ENCODE data around the gene SPATA2. TPM values are rescaled to one million over a fixed set of nuclear protein-coding genes. Genes with fewer than 3 reads are reported as not detected.

SPATA2 gene
- total RNA-seq, 4 donors from 2014 or later = 3.3 to 5.6 (median 4.0) TPM

GRCh38 chr20:49858076-49858585 is 57.2 kb downstream of the SPATA2 start:
- 83 to 96% methylated on average over 2 of the region's 2 CpGs for WGBS, 2 donors
- intact Hi-C loops (cut with DNase I) = no loop called here
- Histone ChIP-seq H3K36me3 (peaks cover 0 to 81% (median 8%) of the 10 kb centered on the region in 3 donors), H3K27ac (no peak overlapping the region), H3K4me3 (no peak overlapping the region), H3K27me3 (no peaks in the 10 kb centered on the region), H3K4me1 (peaks cover 0 to 42% (median 0%) of the 10 kb centered on the region in 3 donors), H3K9me3 (no peaks in the 10 kb centered on the region)
- TF ChIP-seq CTCF (IDR thresholded peaks at IDR 0.05) (no peak), POLR2A (IDR thresholded peaks at IDR 0.05) (no peak)
- DNase-seq = no peak

DNA sequence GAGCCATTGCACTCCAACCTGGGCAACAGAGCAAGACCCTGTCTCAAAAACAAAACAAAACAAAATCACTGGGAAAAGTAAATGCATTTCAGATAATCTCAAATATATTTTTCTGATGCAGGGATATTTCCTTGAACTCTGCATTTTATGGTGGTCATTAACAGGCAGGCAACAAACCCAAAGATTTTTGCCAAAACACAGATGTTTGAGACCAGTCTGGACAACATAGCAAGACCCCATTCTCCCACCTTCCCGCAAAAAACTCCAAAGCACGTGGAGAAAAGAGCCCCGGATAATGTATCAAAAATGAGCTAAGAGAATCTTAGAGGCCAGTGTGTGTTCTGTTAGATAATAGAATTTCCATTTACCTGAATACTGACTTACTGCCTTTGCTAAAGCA is 58.4 kb downstream of the SPATA2 start:
- H3K36me3 ChIP-seq = peaks cover 0 to 80% (median 8%) of the 10 kb centered on the region in 3 donors
- H3K9me3 ChIP-seq = no peaks in the 10 kb centered on the region
- no peaks in the 10 kb centered on the region for H3K27me3 ChIP-seq
- peaks cover 0 to 43% (median 0%) of the 10 kb centered on the region in 3 donors for H3K4me1 ChIP-seq
- 85 to 100% methylated on average over 3 of the region's 3 CpGs for WGBS, 2 donors
- no peak overlapping the region for H3K4me3 ChIP-seq
- DNase-seq = no peak
- H3K27ac ChIP-seq = no peak overlapping the region
- intact Hi-C loops (cut with DNase I) = no loop called here
- no peak for TF ChIP-seq POLR2A (IDR thresholded peaks at IDR 0.05)
- TF ChIP-seq CTCF (IDR thresholded peaks at IDR 0.05) = no peak

DNA sequence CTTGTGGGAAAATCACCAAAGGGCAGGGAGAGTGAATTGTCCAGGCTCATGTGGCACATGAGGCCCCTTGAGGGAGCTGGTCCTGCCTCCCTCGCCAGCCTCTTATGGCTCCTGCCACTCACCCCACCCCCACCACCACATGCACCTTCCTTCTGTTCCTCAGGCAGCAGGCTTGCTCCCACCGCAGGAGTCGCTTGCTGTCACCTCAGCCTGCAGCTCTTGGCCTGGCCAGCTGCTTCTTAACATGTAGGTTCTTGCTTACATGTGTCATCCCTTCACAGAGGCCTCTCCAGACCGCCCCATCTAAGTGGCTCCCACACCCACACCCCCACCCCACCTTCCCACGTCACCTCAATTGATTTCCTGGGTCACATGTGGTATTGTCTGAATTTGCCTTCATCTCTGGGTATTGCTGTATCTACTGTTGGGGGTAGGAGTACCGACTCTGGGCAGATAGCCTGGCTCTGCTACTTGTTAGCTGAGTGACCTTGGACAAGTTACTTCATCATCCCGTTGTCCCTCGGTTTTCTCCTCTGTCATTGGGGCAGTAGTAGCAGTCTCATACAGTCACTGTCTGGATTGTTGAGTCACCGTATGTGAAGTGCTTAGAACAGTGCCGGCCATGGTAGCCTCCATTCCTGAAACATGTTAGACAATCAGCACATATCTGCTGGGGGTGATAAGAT is 61.0 kb downstream of the SPATA2 start:
- H3K4me3 ChIP-seq = no peak overlapping the region

DNA sequence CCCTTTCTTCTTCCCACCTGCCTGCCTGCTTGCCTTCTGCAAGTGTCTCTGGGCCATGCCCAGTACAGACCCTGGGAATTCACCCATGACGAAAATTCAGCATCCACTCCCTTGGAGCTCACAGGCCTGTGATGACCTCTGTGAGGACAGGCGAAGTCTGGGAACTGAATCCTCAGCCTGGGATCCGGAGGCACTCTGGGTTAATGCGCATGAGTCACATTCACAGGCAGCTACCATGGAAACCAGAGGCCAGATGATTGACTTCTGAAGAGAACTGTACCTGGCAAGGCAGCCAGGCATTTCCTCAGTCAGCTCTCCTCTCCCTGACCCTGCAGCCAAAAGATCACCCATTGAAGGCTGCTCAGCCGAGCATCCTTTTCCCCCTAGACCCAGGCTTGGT is 61.7 kb downstream of the SPATA2 start:
- no peak for DNase-seq
- Histone ChIP-seq H3K36me3 (peaks cover 4 to 87% (median 13%) of the 10 kb centered on the region in 3 donors), H3K27ac (peak overlapping the region in 1 of 4 donors; percentile 18), H3K27me3 (no peaks in the 10 kb centered on the region), H3K4me3 (no peak overlapping the region), H3K9me3 (no peaks in the 10 kb centered on the region), H3K4me1 (peaks cover 16 to 40% (median 18%) of the 10 kb centered on the region in 3 donors)
- WGBS, 2 donors = 64 to 80% methylated on average over 1 to 4 of the region's 5 CpGs
- TF ChIP-seq CTCF (IDR thresholded peaks at IDR 0.05) = no peak
- TF ChIP-seq POLR2A (IDR thresholded peaks at IDR 0.05) = no peak
- intact Hi-C loops (cut with DNase I) = no loop called here

More for the DNA sequence above, 61.0 kb downstream of the SPATA2 start:
- H3K4me1 ChIP-seq = peaks cover 16 to 45% (median 18%) of the 10 kb centered on the region in 3 donors
- TF ChIP-seq CTCF (IDR thresholded peaks at IDR 0.05) (no peak), POLR2A (IDR thresholded peaks at IDR 0.05) (no peak)
- H3K9me3 ChIP-seq = no peaks in the 10 kb centered on the region
- DNase-seq = no peak
- intact Hi-C loops (cut with DNase I) = no loop called here
- WGBS, 2 donors = 70 to 77% methylated on average over 10 of the region's 10 CpGs
- peak overlapping the region in 1 of 4 donors; percentile 18 for H3K27ac ChIP-seq
- H3K27me3 ChIP-seq = no peaks in the 10 kb centered on the region
- H3K36me3 ChIP-seq = peaks cover 0 to 87% (median 13%) of the 10 kb centered on the region in 3 donors

Small RNAs within 50 kb of the gene (small RNA-seq; reads per million reads assigned to genes)
- gene RF00017 = 0 reads per million in 4 donors
- 0 reads per million in 4 donors for gene RF00019

Other genes with a start within 250 kb of the SPATA2 start
- 10 to 100 TPM; 24.1 to 34.2 (median 25.7) TPM for gene B4GALT5, start 201.7 kb downstream of the SPATA2 start, total RNA-seq
- 10 to 100 TPM; 11.5 to 14.1 (median 11.9) TPM for gene SLC9A8, start 102.7 kb downstream of the SPATA2 start, total RNA-seq
- gene RNF114, start 20.9 kb upstream of the SPATA2 start, total RNA-seq = 100 to 1,000 TPM in 1 of 4 donors, 10 to 100 TPM in 3; 73.2 to 102 (median 79.7) TPM
- 1 to 10 TPM in 1 of 4 donors, under 1 TPM in 2, not detected in 1; 0.44 to 1.3 (median 0.75) TPM for gene SNAI1, start 67.5 kb upstream of the SPATA2 start, total RNA-seq
- gene UBE2V1, start 197.6 kb upstream of the SPATA2 start, total RNA-seq = 10 to 100 TPM; 44.4 to 80.7 (median 63.4) TPM
- 10 to 100 TPM; 32.8 to 54.0 (median 46.7) TPM for gene PEDS1, start 238.2 kb upstream of the SPATA2 start, total RNA-seq

All from esophagus squamous epithelium (tissue), 5 donors.